ENCODE data around the gene ALK. TPM values are rescaled to one million over a fixed set of nuclear protein-coding genes. Genes with fewer than 3 reads are reported as not detected.

Gene ALK
- total RNA-seq, 1 donor from 2014 or later, result not detected

- Mint-ChIP-seq H3K4me3 (ENCODE audit: low read depth) (no peak overlapping the region), H3K27me3 (peaks cover 4% of the 10 kb centered on the region), H3K9me3 (ENCODE audit: low read depth) (no peaks in the 10 kb centered on the region), H3K36me3 (ENCODE audit: insufficient read depth) (no peaks in the 10 kb centered on the region), H3K27ac (no peak overlapping the region), H3K4me1 (ENCODE audit: low read depth) (no peaks in the 10 kb centered on the region)
- TF ChIP-seq CTCF (IDR thresholded peaks at IDR 0.05; ENCODE audit: unreplicated experiment), result no peak
- DNase-seq (ENCODE audit: low spot score, unreplicated experiment), result no peak
Measured at GRCh38 chr2:29587402-29588190, 333.8 kb downstream of the ALK start.

GRCh38 chr2:29586919-29587318, 334.5 kb downstream of the ALK start:
- H3K9me3 Mint-ChIP-seq (ENCODE audit: low read depth), result no peaks in the 10 kb centered on the region
- no peak for DNase-seq (ENCODE audit: low spot score, unreplicated experiment)
- no peak overlapping the region for H3K27ac Mint-ChIP-seq
- peaks cover 5% of the 10 kb centered on the region for H3K27me3 Mint-ChIP-seq
- H3K36me3 Mint-ChIP-seq (ENCODE audit: insufficient read depth), result no peaks in the 10 kb centered on the region
- no peaks in the 10 kb centered on the region for H3K4me1 Mint-ChIP-seq (ENCODE audit: low read depth)
- no peak for TF ChIP-seq CTCF (IDR thresholded peaks at IDR 0.05; ENCODE audit: unreplicated experiment)
- no peak overlapping the region for H3K4me3 Mint-ChIP-seq (ENCODE audit: low read depth)

- Mint-ChIP-seq H3K27ac (no peak overlapping the region), H3K36me3 (ENCODE audit: insufficient read depth) (no peaks in the 10 kb centered on the region), H3K9me3 (ENCODE audit: low read depth) (no peaks in the 10 kb centered on the region), H3K27me3 (peaks cover 7% of the 10 kb centered on the region), H3K4me1 (ENCODE audit: low read depth) (no peaks in the 10 kb centered on the region), H3K4me3 (ENCODE audit: low read depth) (no peak overlapping the region)
- DNase-seq (ENCODE audit: low spot score, unreplicated experiment), result no peak
- no peak for TF ChIP-seq CTCF (IDR thresholded peaks at IDR 0.05; ENCODE audit: unreplicated experiment)
Measured at GRCh38 chr2:29583548-29584156, 337.7 kb downstream of the ALK start.

- DNase-seq (ENCODE audit: low spot score, unreplicated experiment), result no peak
- no peak for TF ChIP-seq CTCF (IDR thresholded peaks at IDR 0.05; ENCODE audit: unreplicated experiment)
- Mint-ChIP-seq H3K9me3 (ENCODE audit: low read depth) (no peaks in the 10 kb centered on the region), H3K36me3 (ENCODE audit: insufficient read depth) (no peaks in the 10 kb centered on the region), H3K27ac (no peak overlapping the region), H3K27me3 (peaks cover 9% of the 10 kb centered on the region), H3K4me1 (ENCODE audit: low read depth) (no peaks in the 10 kb centered on the region), H3K4me3 (ENCODE audit: low read depth) (no peak overlapping the region)
Measured at GRCh38 chr2:29583104-29583503, 338.3 kb downstream of the ALK start.

- no peaks in the 10 kb centered on the region for H3K9me3 Mint-ChIP-seq (ENCODE audit: low read depth)
- no peak for TF ChIP-seq CTCF (IDR thresholded peaks at IDR 0.05; ENCODE audit: unreplicated experiment)
- no peak overlapping the region for H3K4me3 Mint-ChIP-seq (ENCODE audit: low read depth)
- no peaks in the 10 kb centered on the region for H3K36me3 Mint-ChIP-seq (ENCODE audit: insufficient read depth)
- H3K27me3 Mint-ChIP-seq, result peaks cover 12% of the 10 kb centered on the region
- no peaks in the 10 kb centered on the region for H3K4me1 Mint-ChIP-seq (ENCODE audit: low read depth)
- H3K27ac Mint-ChIP-seq, result no peak overlapping the region
- no peak for DNase-seq (ENCODE audit: low spot score, unreplicated experiment)
Measured at GRCh38 chr2:29582062-29582461, 339.3 kb downstream of the ALK start.
